ENCODE data around the gene RPL15. TPM values are rescaled to one million over a fixed set of nuclear protein-coding genes. Genes with fewer than 3 reads are reported as not detected.

Gene RPL15
- total RNA-seq, 1 experiment from 2014 or later, result 864 TPM

- intact Hi-C loops (cut with micrococcal nuclease; ENCODE audit: unreplicated experiment) (no loop called here), in situ Hi-C loops (cut with HindIII; ENCODE audit: low pct_unique_long_range_greater_than_20kb, low sequenced_read_pairs) (no loop called here)
- ATAC-seq (no peak), DNase-seq (ENCODE audit: low read depth, low spot score) (no peak)
- Histone ChIP-seq H3K9me3 (ENCODE audit: control insufficient read depth, insufficient read depth, low read depth, low read length) (no peaks in the 10 kb centered on the region), H3K36me3 (ENCODE audit: control insufficient read depth, insufficient read depth, low read length) (no peaks in the 10 kb centered on the region; the same call in 1 of the 2 replicates), H3K4me1 (ENCODE audit: control insufficient read depth, insufficient read depth, low read length) (peaks cover 20% of the 10 kb centered on the region), H3K27me3 (ENCODE audit: control insufficient read depth, insufficient read depth, low read length) (no peaks in the 10 kb centered on the region), H3K27ac (ENCODE audit: low read length) (no peak overlapping the region), H3K4me3 (ENCODE audit: low read depth in 2 of 2, low read length in 2 of 2) (no peak overlapping the region)
- CTCF ChIA-PET, result no interaction called here
- no TSS peak for BruUV-seq (replicated peaks)
- POLR2A ChIA-PET, result interaction anchor here (0.7 kb wide), 1 partner anchor 40 kb away, joined by 13 read pairs; no protein-coding TSS in a partner anchor
- TF ChIP-seq SIN3A (IDR thresholded peaks at IDR 0.05; ENCODE audit: borderline replicate concordance, insufficient read depth, low read depth, low read length) (no peak), REST (IDR thresholded peaks at IDR 0.05; ENCODE audit: insufficient read depth in 1 of 2, low read depth in 2 of 2, low read length in 1 of 2) (no peak)
Observed at GRCh38 chr3:23961913-23962312, 45.0 kb downstream of the RPL15 start.

- no TSS peak for BruUV-seq (replicated peaks)
- ATAC-seq (no peak), DNase-seq (ENCODE audit: low read depth, low spot score) (no peak)
- TF ChIP-seq POLR2AphosphoS5 (IDR thresholded peaks at IDR 0.05; ENCODE audit: low read depth, low read length) (no peak), CTCF (IDR thresholded peaks at IDR 0.05) (no peak), SIN3A (IDR thresholded peaks at IDR 0.05; ENCODE audit: borderline replicate concordance, insufficient read depth, low read depth, low read length) (no peak)
- Histone ChIP-seq H3K36me3 (ENCODE audit: control insufficient read depth, insufficient read depth, low read length) (no peaks in the 10 kb centered on the region; the same call in 1 of the 2 replicates), H3K27ac (ENCODE audit: low read length) (no peak overlapping the region), H3K9me3 (ENCODE audit: control insufficient read depth, insufficient read depth, low read depth, low read length) (no peaks in the 10 kb centered on the region), H3K4me1 (ENCODE audit: control insufficient read depth, insufficient read depth, low read length) (peaks cover 15% of the 10 kb centered on the region; the same call in 1 of the 2 replicates), H3K4me3 (ENCODE audit: low read depth in 2 of 2, low read length in 2 of 2) (no peak overlapping the region), H3K27me3 (ENCODE audit: control insufficient read depth, insufficient read depth, low read length) (no peaks in the 10 kb centered on the region)
- intact Hi-C loops (cut with micrococcal nuclease; ENCODE audit: unreplicated experiment), result no loop called here
- ChIA-PET CTCF (no interaction called here), POLR2A (interaction anchor here (0.6 to 0.7 kb wide), 2 partner anchors 18 to 94 kb away, joined by 11 read pairs; no protein-coding TSS in a partner anchor)
- in situ Hi-C loops (cut with HindIII; ENCODE audit: low pct_unique_long_range_greater_than_20kb, low sequenced_read_pairs), result no loop called here
Observed at GRCh38 chr3:23964537-23965235, 47.8 kb downstream of the RPL15 start.

GRCh38 chr3:23966328-23966727, 49.4 kb downstream of the RPL15 start:
- DNase-seq (ENCODE audit: low read depth, low spot score), result no peak
- in situ Hi-C loops (cut with HindIII; ENCODE audit: low pct_unique_long_range_greater_than_20kb, low sequenced_read_pairs) (no loop called here), intact Hi-C loops (cut with micrococcal nuclease; ENCODE audit: unreplicated experiment) (no loop called here)
- TF ChIP-seq POLR2AphosphoS5 (IDR thresholded peaks at IDR 0.05; ENCODE audit: low read depth, low read length) (no peak), CTCF (IDR thresholded peaks at IDR 0.05) (no peak), TCF7L2 (IDR thresholded peaks at IDR 0.05; ENCODE audit: low read depth, low read length) (no peak), SIN3A (IDR thresholded peaks at IDR 0.05; ENCODE audit: borderline replicate concordance, insufficient read depth, low read depth, low read length) (no peak)
- Histone ChIP-seq H3K9me3 (ENCODE audit: control insufficient read depth, insufficient read depth, low read depth, low read length) (no peaks in the 10 kb centered on the region), H3K4me1 (ENCODE audit: control insufficient read depth, insufficient read depth, low read length) (peaks cover 4% of the 10 kb centered on the region; the same call in 1 of the 2 replicates), H3K27me3 (ENCODE audit: control insufficient read depth, insufficient read depth, low read length) (no peaks in the 10 kb centered on the region), H3K36me3 (ENCODE audit: control insufficient read depth, insufficient read depth, low read length) (no peaks in the 10 kb centered on the region; the same call in 1 of the 2 replicates), H3K27ac (ENCODE audit: low read length) (no peak overlapping the region), H3K4me3 (ENCODE audit: low read depth in 2 of 2, low read length in 2 of 2) (no peak overlapping the region)
- BruUV-seq (replicated peaks), result no TSS peak
- ChIA-PET CTCF (no interaction called here), POLR2A (no interaction called here)
- ATAC-seq, result no peak

Data from Panc1 (cell line).